Measurements from ENCODE around the gene DTNA. TPM values are rescaled to one million over a fixed set of nuclear protein-coding genes. Genes with fewer than 3 reads are reported as not detected.
"Not testable (repeated sequence)": the region's sequence is repeated elsewhere in the genome, so short reads cannot be mapped to it uniquely, and the experiment has no call there.

DTNA gene
- total RNA-seq, 1 donor from 2014 or later = 21.0 TPM

- DNase-seq (no peak), ATAC-seq (no peak)
- Histone ChIP-seq H3K4me3 (no peak overlapping the region), H3K27me3 (ENCODE audit: low read depth) (no peaks in the 10 kb centered on the region), H3K27ac (no peak overlapping the region), H3K36me3 (no peaks in the 10 kb centered on the region), H3K4me1 (no peaks in the 10 kb centered on the region), H3K9me3 (no peaks in the 10 kb centered on the region)
- intact Hi-C loops (cut with DNase I) = no loop called here
- no peak for TF ChIP-seq CTCF (IDR thresholded peaks at IDR 0.05)
These were observed 211.1 kb downstream of the DTNA start for GRCh38 chr18:34921226-34921625.

- DNase-seq (no peak), ATAC-seq (no peak)
- no peak overlapping the region for H3K27ac ChIP-seq
- intact Hi-C loops (cut with DNase I) = no loop called here
- H3K4me1 ChIP-seq = no peaks in the 10 kb centered on the region
- H3K4me3 ChIP-seq = no peak overlapping the region
- H3K27me3 ChIP-seq (ENCODE audit: low read depth) = no peaks in the 10 kb centered on the region
- no peaks in the 10 kb centered on the region for H3K36me3 ChIP-seq
- TF ChIP-seq CTCF (IDR thresholded peaks at IDR 0.05) = no peak
- H3K9me3 ChIP-seq = no peaks in the 10 kb centered on the region
These were observed 211.8 kb downstream of the DTNA start for GRCh38 chr18:34921811-34922385.

GRCh38 chr18:34922594-34922993, 212.5 kb downstream of the DTNA start:
- ATAC-seq; H3K9me3 ChIP-seq; H3K36me3 ChIP-seq; H3K4me3 ChIP-seq; H3K27me3 ChIP-seq (ENCODE audit: low read depth); DNase-seq; H3K27ac ChIP-seq; intact Hi-C loops (cut with DNase I); H3K4me1 ChIP-seq: not testable (repeated sequence)

- ATAC-seq (no peak), DNase-seq (no peak)
- no peaks in the 10 kb centered on the region for H3K36me3 ChIP-seq
- TF ChIP-seq CTCF (IDR thresholded peaks at IDR 0.05) = no peak
- no peak overlapping the region for H3K4me3 ChIP-seq
- H3K27me3 ChIP-seq (ENCODE audit: low read depth) = no peaks in the 10 kb centered on the region
- no peaks in the 10 kb centered on the region for H3K4me1 ChIP-seq
- intact Hi-C loops (cut with DNase I) = no loop called here
- H3K27ac ChIP-seq = no peak overlapping the region
- no peaks in the 10 kb centered on the region for H3K9me3 ChIP-seq
These were observed 213.8 kb downstream of the DTNA start for GRCh38 chr18:34923911-34924310.

- no peak for ATAC-seq
These were observed 216.6 kb downstream of the DTNA start for GRCh38 chr18:34926683-34927082.

More at GRCh38 chr18:34926683-34927082, 216.6 kb downstream of the DTNA start:
- Histone ChIP-seq H3K36me3 (no peaks in the 10 kb centered on the region), H3K27ac (no peak overlapping the region), H3K4me1 (no peaks in the 10 kb centered on the region), H3K27me3 (ENCODE audit: low read depth) (no peaks in the 10 kb centered on the region), H3K4me3 (no peak overlapping the region), H3K9me3 (no peaks in the 10 kb centered on the region)
- DNase-seq = no peak
- intact Hi-C loops (cut with DNase I) = no loop called here
- TF ChIP-seq CTCF (IDR thresholded peaks at IDR 0.05) = no peak
